Measurements from ENCODE around the gene FXR2.
A peak's percentile ranks its signal among the peaks of the same experiment; 100 is the strongest.

The FXR2 gene

GRCh38 chr17:7580604-7581575, 33.8 kb downstream of the FXR2 start:
- no peak overlapping the region for H3K9ac ChIP-seq (ENCODE audit: low read depth, low read length, poor library complexity)
- H3K9me3 ChIP-seq (replicated peaks in 1 of 2; ENCODE audit: control insufficient read depth in 2 of 2, insufficient read depth in 1 of 2, low read depth in 1 of 2, low read length in 2 of 2), result no peaks in the 10 kb centered on the region
- H3K4me2 ChIP-seq (ENCODE audit: insufficient read depth, low read length, poor library complexity, severe bottlenecking), result no peak overlapping the region
- H3K36me3 ChIP-seq (replicated peaks in 1 of 2; ENCODE audit: control insufficient read depth in 2 of 2, insufficient read depth in 2 of 2, low read length in 2 of 2), result peaks cover 41 to 73% of the 10 kb centered on the region in 2 donors
- H2AK5ac ChIP-seq (ENCODE audit: low read depth, low read length), result no peak overlapping the region
- H2BK120ac ChIP-seq (ENCODE audit: low read depth, low read length), result no peak overlapping the region
- H4K91ac ChIP-seq (ENCODE audit: low read depth, low read length, poor library complexity), result no peak overlapping the region
- H3K27ac ChIP-seq (replicated peaks; ENCODE audit: low read length), result no peak overlapping the region
- no peak overlapping the region for H3K4me3 ChIP-seq (ENCODE audit: low read length in 2 of 2)
- H3K27me3 ChIP-seq (ENCODE audit: control insufficient read depth in 3 of 3, insufficient read depth in 3 of 3, low read depth in 1 of 3, low read length in 3 of 3), result no peaks in the 10 kb centered on the region
- no peak overlapping the region for H2BK5ac ChIP-seq (ENCODE audit: low read length)
- peaks cover 12% of the 10 kb centered on the region for H3K79me1 ChIP-seq (ENCODE audit: low read depth, low read length)
- H4K8ac ChIP-seq (ENCODE audit: low read depth, low read length), result no peak overlapping the region
- no peak for DNase-seq (ENCODE audit: low spot score)
- peaks cover 13 to 15% of the 10 kb centered on the region in 2 donors for H3K4me1 ChIP-seq (ENCODE audit: control insufficient read depth in 2 of 2, insufficient read depth in 1 of 2, low read depth in 1 of 2, low read length in 2 of 2)
- no peak overlapping the region for H2BK15ac ChIP-seq (ENCODE audit: low read length)
- H3K14ac ChIP-seq (ENCODE audit: low read length), result peak overlapping the region; percentile 31
- H2AFZ ChIP-seq (ENCODE audit: low read length), result no peak overlapping the region
- no peak overlapping the region for H3K4ac ChIP-seq (ENCODE audit: low read length)
- H3K18ac ChIP-seq (ENCODE audit: low read length), result no peak overlapping the region
- WGBS, 2 donors (ENCODE audit: extremely low coverage in 2 of 2, insufficient read length in 2 of 2, insufficient replicate concordance in 1 of 2), result no CpG with 5 or more reads among the region's 23 CpGs
- no peak overlapping the region for H3K23ac ChIP-seq (ENCODE audit: low read depth, low read length, poor library complexity)
- no peak overlapping the region for H2BK12ac ChIP-seq (ENCODE audit: low read length)

- H2BK5ac ChIP-seq (ENCODE audit: low read length), result no peak overlapping the region
- peaks cover 15 to 17% of the 10 kb centered on the region in 2 donors for H3K4me1 ChIP-seq (ENCODE audit: control insufficient read depth in 2 of 2, insufficient read depth in 1 of 2, low read depth in 1 of 2, low read length in 2 of 2)
- H3K14ac ChIP-seq (ENCODE audit: low read length), result no peak overlapping the region
- no peak overlapping the region for H2BK12ac ChIP-seq (ENCODE audit: low read length)
- no peak overlapping the region for H2AK5ac ChIP-seq (ENCODE audit: low read depth, low read length)
- no peak overlapping the region for H3K4me3 ChIP-seq (ENCODE audit: low read length in 2 of 2)
- H3K79me1 ChIP-seq (ENCODE audit: low read depth, low read length), result peaks cover 18% of the 10 kb centered on the region
- H4K8ac ChIP-seq (ENCODE audit: low read depth, low read length), result no peak overlapping the region
- no peaks in the 10 kb centered on the region for H3K9me3 ChIP-seq (replicated peaks in 1 of 2; ENCODE audit: control insufficient read depth in 2 of 2, insufficient read depth in 1 of 2, low read depth in 1 of 2, low read length in 2 of 2)
- H3K27ac ChIP-seq (replicated peaks; ENCODE audit: low read length), result peak overlapping the region; percentile 52
- H3K4ac ChIP-seq (ENCODE audit: low read length), result no peak overlapping the region
- no peak overlapping the region for H2BK120ac ChIP-seq (ENCODE audit: low read depth, low read length)
- H4K91ac ChIP-seq (ENCODE audit: low read depth, low read length, poor library complexity), result no peak overlapping the region
- H3K27me3 ChIP-seq (ENCODE audit: control insufficient read depth in 3 of 3, insufficient read depth in 3 of 3, low read depth in 1 of 3, low read length in 3 of 3), result no peaks in the 10 kb centered on the region
- no peak overlapping the region for H2BK15ac ChIP-seq (ENCODE audit: low read length)
- WGBS, 2 donors (ENCODE audit: extremely low coverage in 2 of 2, insufficient read length in 2 of 2, insufficient replicate concordance in 1 of 2), result no CpG with 5 or more reads among the region's 12 CpGs
- H3K23ac ChIP-seq (ENCODE audit: low read depth, low read length, poor library complexity), result peak overlapping the region; percentile 92
- DNase-seq (ENCODE audit: low spot score), result no peak
- H3K4me2 ChIP-seq (ENCODE audit: insufficient read depth, low read length, poor library complexity, severe bottlenecking), result no peak overlapping the region
- H3K36me3 ChIP-seq (replicated peaks in 1 of 2; ENCODE audit: control insufficient read depth in 2 of 2, insufficient read depth in 2 of 2, low read length in 2 of 2), result peaks cover 47 to 76% of the 10 kb centered on the region in 2 donors
- H3K9ac ChIP-seq (ENCODE audit: low read depth, low read length, poor library complexity), result no peak overlapping the region
- no peak overlapping the region for H3K18ac ChIP-seq (ENCODE audit: low read length)
- H2AFZ ChIP-seq (ENCODE audit: low read length), result no peak overlapping the region
Measured at GRCh38 chr17:7579834-7580603, 34.7 kb downstream of the FXR2 start.

- Histone ChIP-seq H3K9ac (ENCODE audit: low read depth, low read length, poor library complexity) (peak within 1 kb of the TSS; percentile 26), H2BK12ac (ENCODE audit: low read length) (no peak within 1 kb of the TSS), H3K23ac (ENCODE audit: low read depth, low read length, poor library complexity) (peak within 1 kb of the TSS; percentile 92), H2BK5ac (ENCODE audit: low read length) (no peak within 1 kb of the TSS), H2AFZ (ENCODE audit: low read length) (no peak within 1 kb of the TSS), H3K4me3 (ENCODE audit: low read length in 2 of 2) (no peak within 1 kb of the TSS), H3K79me1 (ENCODE audit: low read depth, low read length) (peaks cover 18% of the 10 kb centered on the region), H4K91ac (ENCODE audit: low read depth, low read length, poor library complexity) (no peak within 1 kb of the TSS), H3K4me1 (ENCODE audit: control insufficient read depth in 2 of 2, insufficient read depth in 1 of 2, low read depth in 1 of 2, low read length in 2 of 2) (peaks cover 18 to 21% of the 10 kb centered on the region in 2 donors), H4K8ac (ENCODE audit: low read depth, low read length) (no peak within 1 kb of the TSS), H3K4ac (ENCODE audit: low read length) (no peak within 1 kb of the TSS), H2AK5ac (ENCODE audit: low read depth, low read length) (no peak within 1 kb of the TSS), H3K27ac (replicated peaks; ENCODE audit: low read length) (peak within 1 kb of the TSS; percentile 52), H3K4me2 (ENCODE audit: insufficient read depth, low read length, poor library complexity, severe bottlenecking) (no peak within 1 kb of the TSS), H2BK15ac (ENCODE audit: low read length) (no peak within 1 kb of the TSS), H3K18ac (ENCODE audit: low read length) (no peak within 1 kb of the TSS), H3K14ac (ENCODE audit: low read length) (no peak within 1 kb of the TSS), H3K9me3 (replicated peaks in 1 of 2; ENCODE audit: control insufficient read depth in 2 of 2, insufficient read depth in 1 of 2, low read depth in 1 of 2, low read length in 2 of 2) (no peaks in the 10 kb centered on the region), H3K36me3 (replicated peaks in 1 of 2; ENCODE audit: control insufficient read depth in 2 of 2, insufficient read depth in 2 of 2, low read length in 2 of 2) (peaks cover 55 to 84% of the 10 kb centered on the region in 2 donors), H2BK120ac (ENCODE audit: low read depth, low read length) (no peak within 1 kb of the TSS), H3K27me3 (ENCODE audit: control insufficient read depth in 3 of 3, insufficient read depth in 3 of 3, low read depth in 1 of 3, low read length in 3 of 3) (no peaks in the 10 kb centered on the region)
- WGBS, 2 donors (ENCODE audit: extremely low coverage in 2 of 2, insufficient read length in 2 of 2, insufficient replicate concordance in 1 of 2), result no CpG with 5 or more reads among the region's 7 CpGs
- no peak for DNase-seq (ENCODE audit: low spot score)
Measured at GRCh38 chr17:7579001-7579833, 35.5 kb downstream of the FXR2 start, which contains the start of gene CD68. TSS of gene CD68 (plus strand) at chr17:7579638. CDS start at chr17:7579678, 40 bp downstream.

Data from neuronal stem cell (in vitro differentiated cells).